Astrocyte (in vitro differentiated cells and primary cell): ENCODE measurements around the gene PTGES3.

Experiments
- EZH2 ChIP-seq: IDR thresholded peaks from 2 replicates; pipeline ENCODE4 v1.6.1; 2012; ENCODE audit warnings: mild to moderate bottlenecking, low read length, inconsistent platforms; ENCODE audit not compliant: insufficient read depth
- TF ChIP-seq, protein P1 (sequence below): IDR thresholded peaks from 2 replicates; pipeline ENCODE4 v1.5.1; 2011; ENCODE audit warnings: low read depth, mild to moderate bottlenecking, inconsistent platforms, low read length, moderate library complexity; ENCODE audit not compliant: insufficient read depth

DNA sequence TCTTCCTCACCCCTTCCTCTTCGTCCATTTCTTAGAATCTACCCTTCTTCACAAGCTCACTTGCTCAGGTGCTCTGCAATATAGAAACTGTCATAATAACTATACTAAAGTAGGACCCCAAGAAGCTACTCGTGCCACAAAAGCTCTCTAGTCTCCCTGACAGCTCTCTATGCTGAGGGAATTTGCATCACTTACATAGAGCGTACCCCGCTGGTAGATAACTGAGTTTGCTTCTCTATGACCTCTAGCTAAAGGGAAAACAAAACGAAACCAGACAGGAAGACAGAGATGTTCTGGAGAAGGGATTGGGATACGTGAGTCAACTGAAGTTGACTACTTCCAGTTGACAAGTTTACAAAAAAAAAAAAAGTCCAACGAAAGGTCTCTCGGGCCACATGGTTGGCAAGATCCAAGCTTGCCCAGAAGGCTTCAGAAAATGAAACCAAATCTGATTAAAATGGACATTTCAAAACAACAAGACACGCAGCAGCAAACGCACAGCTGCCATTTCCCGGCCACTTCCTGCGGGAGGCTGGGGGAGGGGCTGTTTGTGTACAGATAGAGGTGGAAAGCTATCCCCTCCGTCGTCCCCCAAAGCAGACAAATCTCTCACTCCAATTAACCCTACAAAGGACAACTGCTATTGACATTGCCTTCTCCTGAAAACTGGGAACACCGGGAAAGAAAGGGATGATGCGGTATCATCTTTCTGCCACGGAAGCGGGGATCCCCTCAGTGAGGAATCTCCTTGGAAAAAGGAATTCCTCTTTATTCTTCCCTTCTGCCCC lies 59.2 kb downstream of the PTGES3 start:
- TF ChIP-seq, protein P1, sequence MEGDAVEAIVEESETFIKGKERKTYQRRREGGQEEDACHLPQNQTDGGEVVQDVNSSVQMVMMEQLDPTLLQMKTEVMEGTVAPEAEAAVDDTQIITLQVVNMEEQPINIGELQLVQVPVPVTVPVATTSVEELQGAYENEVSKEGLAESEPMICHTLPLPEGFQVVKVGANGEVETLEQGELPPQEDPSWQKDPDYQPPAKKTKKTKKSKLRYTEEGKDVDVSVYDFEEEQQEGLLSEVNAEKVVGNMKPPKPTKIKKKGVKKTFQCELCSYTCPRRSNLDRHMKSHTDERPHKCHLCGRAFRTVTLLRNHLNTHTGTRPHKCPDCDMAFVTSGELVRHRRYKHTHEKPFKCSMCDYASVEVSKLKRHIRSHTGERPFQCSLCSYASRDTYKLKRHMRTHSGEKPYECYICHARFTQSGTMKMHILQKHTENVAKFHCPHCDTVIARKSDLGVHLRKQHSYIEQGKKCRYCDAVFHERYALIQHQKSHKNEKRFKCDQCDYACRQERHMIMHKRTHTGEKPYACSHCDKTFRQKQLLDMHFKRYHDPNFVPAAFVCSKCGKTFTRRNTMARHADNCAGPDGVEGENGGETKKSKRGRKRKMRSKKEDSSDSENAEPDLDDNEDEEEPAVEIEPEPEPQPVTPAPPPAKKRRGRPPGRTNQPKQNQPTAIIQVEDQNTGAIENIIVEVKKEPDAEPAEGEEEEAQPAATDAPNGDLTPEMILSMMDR, result no peak
- no peak for TF ChIP-seq EZH2
